ENCODE results near the gene TNFRSF17.

TNFRSF17 gene

DNA sequence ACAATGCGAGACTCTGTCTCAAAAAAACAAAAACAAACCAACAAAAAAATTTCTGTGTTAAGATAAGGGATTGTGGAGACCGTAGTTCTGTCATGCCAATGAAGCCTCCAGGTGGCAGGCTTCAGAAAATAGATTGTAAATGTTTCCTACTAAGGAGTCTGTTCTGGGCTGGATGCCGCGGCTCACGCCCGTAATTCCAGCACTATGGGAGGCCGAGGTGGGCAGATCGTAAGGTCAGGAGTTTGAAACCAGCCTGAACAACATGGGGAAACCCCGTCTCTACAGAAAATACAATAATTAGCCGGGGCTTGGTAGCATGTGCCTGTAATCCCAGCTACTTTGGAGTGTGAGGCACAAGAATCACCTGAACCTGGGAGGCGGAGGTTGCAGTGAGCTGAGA is 7.1 kb downstream of the TNFRSF17 start:
- no peak for DNase-seq

DNA sequence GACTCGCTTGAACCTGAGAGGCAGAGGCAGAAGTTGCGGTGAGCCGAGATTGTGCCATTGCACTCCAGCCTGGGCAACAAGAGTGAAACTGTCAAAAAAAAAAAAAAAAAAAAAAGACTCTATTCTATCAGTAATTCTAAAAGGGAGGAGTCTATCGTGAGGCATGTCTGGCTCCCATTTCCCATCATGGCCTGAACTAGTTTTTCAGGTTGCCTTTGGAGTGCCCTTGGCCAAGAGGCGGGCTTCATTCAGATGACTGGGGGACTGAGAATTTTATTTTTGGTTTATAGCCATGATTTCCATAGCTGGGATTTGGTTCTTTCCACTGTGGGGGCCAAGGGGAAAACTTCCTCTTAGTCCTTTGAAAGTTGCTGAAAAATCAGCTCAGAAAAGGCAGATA is 8.1 kb downstream of the TNFRSF17 start:
- no peak for DNase-seq

DNA sequence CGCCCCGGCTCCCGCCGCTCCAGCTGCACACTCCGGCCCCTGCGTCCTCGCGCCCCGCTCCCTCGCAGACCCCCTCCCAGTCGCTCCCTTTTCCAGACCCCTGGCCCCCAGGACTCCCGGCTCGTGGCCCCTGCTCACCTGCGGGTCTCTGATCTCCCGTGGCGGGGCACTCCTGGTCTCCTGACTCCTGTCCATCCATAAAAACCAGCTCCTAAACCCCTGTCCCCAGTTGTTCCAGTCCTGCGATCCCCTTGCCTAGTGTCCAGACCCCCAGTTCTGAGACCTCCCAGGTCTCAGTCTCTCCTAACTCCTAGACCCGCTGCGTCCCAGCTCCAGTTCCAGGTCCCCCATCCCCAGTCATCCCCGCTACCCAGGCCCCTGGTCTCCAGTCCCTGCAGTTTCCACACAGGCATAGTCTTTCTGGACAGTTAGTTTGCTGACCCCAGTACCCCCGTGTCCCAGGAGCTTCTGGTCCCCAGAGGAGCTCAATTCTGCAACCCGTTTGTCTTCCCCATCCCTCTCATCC is 11.9 kb downstream of the TNFRSF17 start:
- no peak for DNase-seq

DNA sequence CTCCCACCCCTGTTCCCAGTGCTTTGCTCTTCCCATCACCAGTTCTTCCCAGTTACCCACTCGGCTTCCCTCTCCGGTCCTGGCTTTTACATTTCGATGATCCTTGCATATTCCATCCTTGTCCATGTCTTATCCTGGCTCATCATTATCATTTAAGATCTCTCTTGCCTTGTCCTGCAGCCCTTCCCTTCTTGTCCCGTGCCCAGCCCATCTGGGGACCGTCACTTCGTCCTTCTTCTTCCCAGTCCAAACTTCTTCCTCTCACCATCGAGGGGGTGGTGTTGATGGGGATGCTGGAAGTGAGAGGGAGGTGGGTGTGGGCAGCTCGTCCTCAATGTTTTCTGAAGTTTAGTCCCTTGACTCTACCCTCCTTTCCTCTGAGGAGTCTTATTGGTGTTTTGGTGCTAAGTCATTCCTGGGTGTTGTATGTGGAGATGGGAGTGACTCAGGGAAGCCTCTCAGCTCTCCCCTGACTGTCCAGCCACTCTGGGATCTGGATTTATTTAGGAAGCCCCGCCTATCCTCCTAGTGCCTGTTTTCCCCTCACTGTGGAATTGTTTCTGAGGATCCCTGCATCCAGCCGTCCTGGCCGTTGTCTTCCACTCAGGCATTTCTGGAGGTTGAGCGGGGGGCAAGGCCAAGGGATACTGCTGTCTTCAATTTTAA is 12.5 kb downstream of the TNFRSF17 start:
- DNase-seq, result no peak

DNA sequence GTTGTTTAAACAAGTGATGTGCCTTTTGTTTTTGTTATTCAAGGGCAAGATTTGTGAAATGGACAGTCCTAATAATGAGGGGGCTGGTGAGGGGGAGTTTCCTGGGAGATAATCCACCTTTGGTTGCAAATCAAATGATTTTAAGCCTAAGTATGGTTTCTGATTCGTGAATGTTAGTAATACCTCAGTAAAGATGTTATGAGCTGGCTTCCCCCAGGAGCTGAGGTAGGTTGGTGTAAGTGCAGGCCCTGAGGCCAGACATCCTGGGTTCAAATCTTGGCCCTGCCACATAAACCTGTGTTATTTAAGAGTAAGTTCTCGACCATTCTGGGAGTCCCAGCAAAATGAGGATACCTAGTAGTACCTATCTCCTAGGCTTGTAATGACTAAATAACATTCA is 13.1 kb downstream of the TNFRSF17 start:
- no peak for DNase-seq

GRCh38 chr16:11979013-11979672 is 14.1 kb downstream of the TNFRSF17 start:
- no peak for DNase-seq

DNA sequence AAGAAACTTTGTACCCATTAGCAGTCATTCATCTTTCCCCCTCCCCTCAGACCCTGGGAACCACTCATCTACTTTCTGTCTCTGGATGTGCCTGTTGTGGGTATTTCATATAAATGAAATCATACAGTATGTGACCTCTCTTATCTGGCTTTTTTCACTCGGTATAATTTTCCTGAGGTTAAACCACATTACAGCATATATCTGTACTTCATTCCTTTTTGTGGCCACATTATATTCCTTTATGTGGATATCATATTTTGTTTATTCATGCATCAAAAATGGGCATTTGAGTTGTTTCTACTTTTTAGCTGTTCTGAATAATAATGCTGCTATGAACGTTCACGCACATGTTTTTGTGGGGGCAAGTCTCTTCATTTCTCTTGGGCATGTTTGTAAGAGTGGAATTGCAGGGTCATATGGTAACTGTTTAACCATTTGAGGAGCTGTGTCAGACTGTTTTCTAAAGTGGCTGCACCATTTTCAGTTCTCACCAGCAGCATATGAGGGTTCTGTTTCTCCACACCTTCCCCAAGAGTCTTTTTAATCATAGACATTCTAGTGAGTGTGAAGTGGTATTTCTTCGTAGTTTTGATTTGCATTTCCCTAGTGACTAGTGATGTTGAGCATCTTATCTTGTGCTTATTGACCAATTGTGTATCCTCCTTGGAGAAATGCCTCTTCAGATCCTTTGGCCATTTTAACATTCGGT is 15.3 kb downstream of the TNFRSF17 start:
- DNase-seq, result no peak

DNA sequence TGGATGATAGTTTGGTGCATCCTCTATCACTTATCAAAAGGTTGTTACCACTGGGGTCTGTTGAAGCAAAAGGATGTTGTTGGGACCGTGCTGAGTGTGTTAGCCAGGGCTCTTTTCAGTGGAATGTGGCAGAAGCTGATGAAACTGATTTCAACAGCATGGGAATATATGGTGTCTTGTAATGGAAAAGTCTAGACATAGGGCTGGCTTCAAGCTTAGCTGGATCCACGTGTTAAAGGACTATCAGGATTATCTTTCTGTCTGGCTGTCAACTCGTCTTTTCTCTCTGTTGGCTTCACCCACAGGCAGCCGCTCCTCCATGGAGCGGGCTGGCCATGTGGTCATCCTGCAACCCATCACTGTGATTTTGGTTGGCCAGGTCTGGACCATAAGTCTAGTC is 20.2 kb downstream of the TNFRSF17 start:
- DNase-seq, result no peak

DNA sequence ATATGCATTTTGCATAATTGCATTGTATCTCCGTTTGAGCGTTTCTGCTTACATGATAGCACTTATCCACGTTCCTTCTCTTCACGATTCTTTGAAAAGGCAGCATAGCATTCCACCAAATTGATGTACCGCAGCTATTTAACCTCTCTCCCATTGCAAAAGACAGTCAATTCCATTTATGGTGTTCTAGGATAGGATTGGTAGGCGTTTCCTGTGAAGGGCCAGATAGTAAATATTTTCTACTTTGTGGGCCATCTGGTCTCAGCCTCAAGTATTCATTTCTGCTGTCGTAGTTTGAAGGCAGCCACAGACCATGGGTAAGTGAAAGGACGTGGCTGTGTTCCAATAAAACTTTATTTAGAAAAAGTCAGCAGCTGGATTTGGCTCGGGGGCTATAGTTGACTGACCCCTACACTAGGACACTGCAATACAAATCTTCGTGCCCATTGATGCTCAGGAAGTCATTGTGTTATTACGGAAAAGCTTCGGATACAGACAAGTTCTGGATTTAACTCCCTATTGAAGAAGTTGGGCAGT is 21.6 kb downstream of the TNFRSF17 start:
- peak in 1 of 2 experiments; percentile 37 for DNase-seq

GRCh38 chr16:11988258-11988978 is 23.4 kb downstream of the TNFRSF17 start:
- no peak for DNase-seq

- no peak for DNase-seq
Observed at GRCh38 chr16:11990702-11991390, 25.8 kb downstream of the TNFRSF17 start.

DNA sequence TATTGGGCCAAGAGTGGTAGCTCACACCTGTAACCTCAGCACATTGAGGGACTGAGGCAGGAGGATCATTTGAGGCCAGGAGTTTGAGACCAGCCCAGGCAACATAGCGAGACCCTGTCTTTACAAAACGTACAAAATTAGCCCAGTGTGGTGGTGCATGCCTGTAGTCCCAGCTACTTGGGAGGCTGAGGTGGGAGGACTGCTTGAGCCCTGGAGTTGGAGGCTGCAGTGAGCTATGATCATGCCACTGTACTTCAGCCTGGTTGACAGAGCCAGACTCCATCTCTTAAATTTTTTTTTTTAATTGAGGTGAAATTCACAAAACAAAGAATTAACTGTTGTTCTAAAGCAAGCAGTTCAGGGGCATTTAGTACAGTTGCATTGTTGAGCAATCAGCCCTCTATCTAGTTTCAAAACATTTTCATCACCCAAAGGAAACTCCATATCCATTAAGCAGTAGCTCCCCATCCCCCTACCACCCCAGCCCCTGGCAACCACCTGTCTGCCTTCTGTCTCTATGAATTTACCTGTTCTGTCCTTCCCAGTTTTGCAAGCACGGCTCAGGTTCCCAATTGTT is 27.1 kb downstream of the TNFRSF17 start:
- DNase-seq, result no peak

- no peak for DNase-seq
Observed at GRCh38 chr16:11992586-11993524, 27.8 kb downstream of the TNFRSF17 start.

GRCh38 chr16:11994143-11995119 is 29.4 kb downstream of the TNFRSF17 start:
- DNase-seq, result no peak

DNA sequence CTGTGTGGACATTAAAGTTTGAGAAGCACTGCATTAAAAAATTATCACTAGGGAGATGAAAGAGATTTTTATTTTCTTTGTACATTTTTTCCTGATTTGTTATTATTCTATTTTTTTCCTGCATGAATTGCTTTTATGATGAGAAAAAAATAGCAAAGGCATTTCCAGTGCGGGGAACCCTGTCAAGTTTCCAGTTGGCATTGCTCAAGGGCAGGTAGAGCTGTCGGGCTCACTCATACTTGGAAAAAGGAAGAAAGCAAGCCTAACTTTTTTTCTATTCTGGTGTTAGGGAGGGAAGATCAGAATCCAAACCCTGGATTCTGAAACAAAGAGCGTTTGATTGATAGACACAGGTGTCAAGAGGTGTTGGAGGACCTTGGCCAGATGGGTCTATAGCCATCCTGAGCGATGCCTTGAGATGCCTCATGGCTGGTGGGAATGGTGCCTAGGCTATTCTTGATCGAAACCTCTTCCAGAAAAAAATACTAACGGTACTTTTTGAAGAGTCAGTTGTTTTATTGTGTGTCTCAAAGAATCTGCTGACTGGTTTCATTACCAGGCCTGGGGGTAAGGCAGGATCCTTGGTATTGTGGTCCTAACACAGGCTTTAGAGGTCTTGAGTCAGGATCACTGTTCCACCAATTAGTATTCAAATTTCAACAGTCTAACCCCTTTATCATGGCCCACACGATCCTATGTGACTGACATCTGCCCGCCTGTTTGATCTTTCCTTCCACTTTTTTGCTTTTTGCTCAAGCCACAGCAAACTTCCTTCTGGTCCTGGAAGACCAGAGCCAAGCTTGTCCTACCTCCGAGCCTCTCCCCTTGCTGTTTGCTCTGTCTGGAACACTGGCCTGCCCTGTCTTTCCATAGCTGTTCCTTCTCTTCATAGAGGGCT is 31.7 kb downstream of the TNFRSF17 start:
- DNase-seq, result peak in 1 of 2 experiments; percentile 48

DNA sequence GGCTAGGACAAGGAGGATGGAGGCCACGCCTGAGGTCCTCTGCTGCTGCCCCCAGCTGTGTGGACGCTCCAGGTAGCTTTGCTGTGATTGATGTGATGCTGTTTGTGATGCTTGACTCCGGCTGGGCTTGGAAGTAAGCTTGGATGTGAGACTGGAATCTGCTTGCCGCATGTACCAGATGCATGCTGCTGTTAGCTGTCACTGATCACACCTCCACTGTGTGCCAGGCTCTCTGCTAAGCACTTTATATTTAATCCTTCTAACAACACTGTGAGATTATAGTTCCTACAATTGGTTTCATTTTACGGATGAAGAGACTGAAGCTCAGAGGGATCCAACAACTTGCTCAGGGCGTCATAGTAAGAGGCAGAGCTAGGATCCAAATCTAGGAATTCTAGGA is 35.0 kb downstream of the TNFRSF17 start:
- DNase-seq, result peak; percentile 74 to 89

- DNase-seq, result peak; percentile 99 to 100
Observed at GRCh38 chr16:12002447-12003006, 37.5 kb downstream of the TNFRSF17 start.

DNA sequence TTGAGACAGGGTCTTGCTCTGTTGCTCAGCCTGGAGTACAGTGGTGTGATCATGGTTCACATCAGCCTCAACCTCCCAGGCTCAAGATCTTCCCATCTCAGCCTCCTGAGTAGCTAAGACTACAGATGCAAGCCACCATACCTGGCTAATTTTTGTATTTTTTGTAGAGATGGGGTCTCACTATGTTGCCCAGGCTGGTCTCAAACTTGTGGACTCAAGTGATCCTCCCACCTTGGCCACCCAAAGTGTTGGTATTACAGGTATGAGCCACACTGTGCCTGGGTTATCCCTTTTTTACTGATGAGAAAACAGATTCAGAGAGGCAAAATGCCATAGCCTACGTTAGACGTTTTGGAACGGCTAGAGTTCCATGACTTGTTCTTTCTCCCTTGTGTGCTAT is 41.6 kb downstream of the TNFRSF17 start:
- DNase-seq, result no peak
